K562 (cell line): ENCODE results near the gene TNFAIP3. TPM values are rescaled to one million over a fixed set of nuclear protein-coding genes. Genes with fewer than 3 reads are reported as not detected.

Experiments used
- EHMT2 ChIP-seq: fragments of 450-650 bp; IDR thresholded peaks from 2 replicates; pipeline ENCODE4 v1.6.1; 2018; ENCODE audit warnings: antibody characterized with exemption
- MTA2 ChIP-seq: fragments of 450-650 bp; IDR thresholded peaks from 2 replicates; pipeline ENCODE4 v1.6.1; 2016; ENCODE audit warnings: low read depth
- NCOR1 ChIP-seq: fragments of 450-650 bp; IDR thresholded peaks from 2 replicates; pipeline ENCODE4 v1.6.1; 2016; ENCODE audit warnings: mild to moderate bottlenecking, moderate library complexity
- NFE2L1 ChIP-seq: fragments of 450-650 bp; IDR thresholded peaks from 2 replicates; pipeline ENCODE4 v1.6.1; 2016; ENCODE audit warnings: missing genetic modification characterization, low read depth, mild to moderate bottlenecking, missing compliant biosample characterization, moderate library complexity, borderline replicate concordance
- PML ChIP-seq: IDR thresholded peaks from 2 replicates; pipeline ENCODE4 v1.6.1; 2012; ENCODE audit warnings: low read length, inconsistent platforms
- POU5F1 ChIP-seq: fragments of 150-350 bp; IDR thresholded peaks from 2 replicates; pipeline ENCODE4 v1.6.1; 2014; ENCODE audit warnings: borderline replicate concordance, low read length, low read depth, mild to moderate bottlenecking; ENCODE audit not compliant: partially characterized antibody
- RFX7 ChIP-seq: fragments of 250-450 bp; sonication (Bioruptor Pico); IDR thresholded peaks from 2 replicates; pipeline ENCODE4 v1.5.1; 2021; ENCODE audit warnings: mild to moderate bottlenecking
- TRIM25 ChIP-seq: fragments of 450-650 bp; IDR thresholded peaks from 2 replicates; pipeline ENCODE4 v1.7.0; 2016; ENCODE audit warnings: borderline replicate concordance
- UBTF ChIP-seq, 2 experiments: IDR thresholded peaks; 2 replicates each; pipeline ENCODE4 v1.6.1; 2012; ENCODE audit warnings: improper control_type of control experiment in 2 of 2, low read depth in 2 of 2, low read length in 2 of 2, borderline replicate concordance in 1 of 2
- ZBTB12 ChIP-seq: fragments of 250-450 bp; sonication (Bioruptor Pico); IDR thresholded peaks from 2 replicates; pipeline ENCODE4 v1.4.0; 2020
- ZNF217 ChIP-seq: sonication (generic); formaldehyde crosslinking; IDR thresholded peaks from 2 replicates; pipeline ENCODE4 v1.8.0; 2022; ENCODE audit warnings: mild to moderate bottlenecking, missing genetic modification reagents
- polyA plus RNA-seq, 8 experiments: library from polyadenylated mRNA; depleted of rRNA in 4 of 8; stranded (reverse) in 5 of 8; unstranded in 3 of 8; fragments of >200 nt; fragmentation: Nextera tagmentation in 2 of 8; fragmentation: Illumina TruSeq in 1 of 8; extraction: Ambion mirVana in 2 of 8; extraction: Trizol in 1 of 8; gene quantifications; 2 replicates each; pipeline versions ENCODE4 v1.2.1 to v1.2.3, GENCODE V29; 2011 to 2014; ENCODE audit warnings: inconsistent platforms in 1 of 8, missing spikeins in 1 of 8
- total RNA-seq, 7 experiments: library from RNA; depleted of rRNA in 6 of 7; stranded (reverse); fragments of >200 nt in 6 of 7; fragmentation: Illumina TruSeq in 2 of 7; extraction: Trizol in 2 of 7; gene quantifications; 2 replicates each; pipeline versions ENCODE4 v1.2.1 to v1.2.3, GENCODE V29; 2011 to 2021; ENCODE audit warnings: low replicate concordance in 1 of 7
- TF ChIP-seq, protein P1 (sequence below): fragments of 150-350 bp; conservative IDR thresholded peaks from 2 replicates; pipeline ENCODE4 v1.6.1; 2014; ENCODE audit warnings: low read length
- TF ChIP-seq, protein P2 (sequence below): fragments of 250-450 bp; sonication (Bioruptor Pico); IDR thresholded peaks from 2 replicates; pipeline ENCODE4 v1.5.0; 2021

Gene TNFAIP3
- total and polyA plus RNA-seq, 9 of the 15 experiments (the other 6 are each of a cell fraction or from before 2014, with no cell fraction given), result 0.79 to 17.0 (median 6.4) TPM

DNA sequence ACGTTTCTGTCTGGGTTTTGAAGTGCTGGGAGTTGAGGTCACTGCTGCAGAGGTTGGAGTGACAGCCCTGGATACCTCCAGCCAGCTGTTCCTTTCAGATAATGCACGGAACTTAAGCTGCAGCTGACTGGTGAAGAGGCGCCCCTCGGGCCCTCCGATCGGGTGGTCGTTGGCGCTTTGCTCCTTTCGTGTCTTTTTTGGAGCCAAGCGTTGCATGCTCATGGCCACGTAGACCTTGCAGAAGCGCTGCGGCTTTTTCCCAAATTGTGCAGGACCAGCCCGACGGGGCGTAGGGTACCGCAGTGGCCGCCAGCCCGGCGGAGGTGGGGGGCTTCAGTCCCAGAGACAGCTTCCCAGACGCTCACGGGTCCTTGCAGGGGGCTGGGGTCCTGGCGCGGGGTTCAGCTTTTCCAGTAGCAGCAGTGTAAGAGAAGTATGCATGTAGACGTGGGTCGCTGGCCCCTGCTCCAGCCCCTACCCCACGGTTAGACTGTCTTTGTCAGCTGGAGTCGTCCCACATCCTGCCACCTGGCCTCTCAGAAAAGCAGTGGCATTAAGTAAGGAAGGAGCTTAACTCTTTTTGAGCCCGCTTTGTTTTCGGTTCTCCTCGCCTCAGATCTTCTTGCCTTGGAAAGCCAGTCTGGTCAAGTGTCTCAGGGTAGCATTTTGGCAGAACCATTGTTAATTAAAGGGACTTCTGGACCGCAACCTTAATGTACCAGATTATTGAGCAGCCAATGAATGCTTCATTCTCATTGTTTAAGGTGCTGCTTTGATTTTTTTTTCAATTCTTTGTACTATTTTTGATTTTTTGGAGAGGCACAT, 838 bp downstream of the TNFAIP3 start (continued):
- no peak for TF ChIP-seq ZBTB12 (CRISPR knock-in tag)
- no peak for TF ChIP-seq EHMT2
- no peak for TF ChIP-seq PML
- TF ChIP-seq RFX7 (CRISPR knock-in tag), result no peak
- no peak for TF ChIP-seq ZNF217 (CRISPR knock-in tag)
- TF ChIP-seq TRIM25, result no peak
- TF ChIP-seq, protein P1, sequence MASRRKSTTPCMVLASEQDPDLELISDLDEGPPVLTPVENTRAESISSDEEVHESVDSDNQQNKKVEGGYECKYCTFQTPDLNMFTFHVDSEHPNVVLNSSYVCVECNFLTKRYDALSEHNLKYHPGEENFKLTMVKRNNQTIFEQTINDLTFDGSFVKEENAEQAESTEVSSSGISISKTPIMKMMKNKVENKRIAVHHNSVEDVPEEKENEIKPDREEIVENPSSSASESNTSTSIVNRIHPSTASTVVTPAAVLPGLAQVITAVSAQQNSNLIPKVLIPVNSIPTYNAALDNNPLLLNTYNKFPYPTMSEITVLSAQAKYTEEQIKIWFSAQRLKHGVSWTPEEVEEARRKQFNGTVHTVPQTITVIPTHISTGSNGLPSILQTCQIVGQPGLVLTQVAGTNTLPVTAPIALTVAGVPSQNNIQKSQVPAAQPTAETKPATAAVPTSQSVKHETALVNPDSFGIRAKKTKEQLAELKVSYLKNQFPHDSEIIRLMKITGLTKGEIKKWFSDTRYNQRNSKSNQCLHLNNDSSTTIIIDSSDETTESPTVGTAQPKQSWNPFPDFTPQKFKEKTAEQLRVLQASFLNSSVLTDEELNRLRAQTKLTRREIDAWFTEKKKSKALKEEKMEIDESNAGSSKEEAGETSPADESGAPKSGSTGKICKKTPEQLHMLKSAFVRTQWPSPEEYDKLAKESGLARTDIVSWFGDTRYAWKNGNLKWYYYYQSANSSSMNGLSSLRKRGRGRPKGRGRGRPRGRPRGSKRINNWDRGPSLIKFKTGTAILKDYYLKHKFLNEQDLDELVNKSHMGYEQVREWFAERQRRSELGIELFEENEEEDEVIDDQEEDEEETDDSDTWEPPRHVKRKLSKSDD, result no peak
- peak; percentile 64 for TF ChIP-seq MTA2
- TF ChIP-seq UBTF (IDR thresholded peaks at IDR 0.05; ENCODE audit: borderline replicate concordance in 1 of 2, low read depth in 2 of 2, low read length in 2 of 2), result no peak
- TF ChIP-seq, protein P2, sequence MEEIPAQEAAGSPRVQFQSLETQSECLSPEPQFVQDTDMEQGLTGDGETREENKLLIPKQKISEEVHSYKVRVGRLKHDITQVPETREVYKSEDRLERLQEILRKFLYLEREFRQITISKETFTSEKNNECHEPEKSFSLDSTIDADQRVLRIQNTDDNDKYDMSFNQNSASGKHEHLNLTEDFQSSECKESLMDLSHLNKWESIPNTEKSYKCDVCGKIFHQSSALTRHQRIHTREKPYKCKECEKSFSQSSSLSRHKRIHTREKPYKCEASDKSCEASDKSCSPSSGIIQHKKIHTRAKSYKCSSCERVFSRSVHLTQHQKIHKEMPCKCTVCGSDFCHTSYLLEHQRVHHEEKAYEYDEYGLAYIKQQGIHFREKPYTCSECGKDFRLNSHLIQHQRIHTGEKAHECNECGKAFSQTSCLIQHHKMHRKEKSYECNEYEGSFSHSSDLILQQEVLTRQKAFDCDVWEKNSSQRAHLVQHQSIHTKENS, result peak; percentile 58; the same call in 1 of the 2 replicates
- peak; percentile 46; the same call in 1 of the 2 replicates for TF ChIP-seq NCOR1
- TF ChIP-seq NFE2L1 (tag), result no peak
- TF ChIP-seq POU5F1, result no peak
